NCI-H1436 (cell line): Measurements from ENCODE around the gene LMTK3.
"Not testable (repeated sequence)": the region's sequence is repeated elsewhere in the genome, so short reads cannot be mapped to it uniquely, and the experiment has no call there.

Experiments used
- DNase-seq: peaks from one replicate; lab custom pipeline; 2025; lab: John Stamatoyannopoulos, UW

The LMTK3 gene

GRCh38 chr19:48488478-48488877 is 23.2 kb downstream of the LMTK3 start:
- DNase-seq: not testable (repeated sequence)

- DNase-seq: no peak
These were observed 23.7 kb downstream of the LMTK3 start for GRCh38 chr19:48487948-48488347.

- no peak for DNase-seq
These were observed 24.1 kb downstream of the LMTK3 start for GRCh38 chr19:48487544-48487943.

GRCh38 chr19:48486706-48487105 is 24.9 kb downstream of the LMTK3 start:
- not testable (repeated sequence) for DNase-seq

GRCh38 chr19:48484931-48485612 is 26.6 kb downstream of the LMTK3 start:
- no peak for DNase-seq

GRCh38 chr19:48484247-48484893 is 27.3 kb downstream of the LMTK3 start:
- DNase-seq: no peak

GRCh38 chr19:48483301-48483700 is 28.3 kb downstream of the LMTK3 start:
- no peak for DNase-seq

GRCh38 chr19:48481846-48482639 is 29.6 kb downstream of the LMTK3 start:
- DNase-seq: peak; percentile 23

GRCh38 chr19:48480558-48481500 is 30.8 kb downstream of the LMTK3 start:
- no peak for DNase-seq

GRCh38 chr19:48480183-48480557 is 31.5 kb downstream of the LMTK3 start:
- DNase-seq: no peak

GRCh38 chr19:48479686-48480085 is 31.9 kb downstream of the LMTK3 start:
- DNase-seq: no peak

GRCh38 chr19:48478339-48479256 is 33.0 kb downstream of the LMTK3 start:
- no peak for DNase-seq

GRCh38 chr19:48477698-48478338 is 33.8 kb downstream of the LMTK3 start:
- no peak for DNase-seq

- DNase-seq: no peak
These were observed 34.5 kb downstream of the LMTK3 start for GRCh38 chr19:48477067-48477685.

GRCh38 chr19:48476176-48476575 is 35.5 kb downstream of the LMTK3 start:
- no peak for DNase-seq

- DNase-seq: no peak
These were observed 36.1 kb downstream of the LMTK3 start for GRCh38 chr19:48475369-48476068.

GRCh38 chr19:48474084-48474592 is 37.5 kb downstream of the LMTK3 start:
- no peak for DNase-seq

GRCh38 chr19:48473161-48473966 is 38.3 kb downstream of the LMTK3 start:
- no peak for DNase-seq
